ENCODE results near the gene PLCG2. TPM values are rescaled to one million over a fixed set of nuclear protein-coding genes. Genes with fewer than 3 reads are reported as not detected.

The PLCG2 gene
- total and polyA plus RNA-seq, 9 donors = 3.3 to 16.4 (median 5.6) TPM

DNA sequence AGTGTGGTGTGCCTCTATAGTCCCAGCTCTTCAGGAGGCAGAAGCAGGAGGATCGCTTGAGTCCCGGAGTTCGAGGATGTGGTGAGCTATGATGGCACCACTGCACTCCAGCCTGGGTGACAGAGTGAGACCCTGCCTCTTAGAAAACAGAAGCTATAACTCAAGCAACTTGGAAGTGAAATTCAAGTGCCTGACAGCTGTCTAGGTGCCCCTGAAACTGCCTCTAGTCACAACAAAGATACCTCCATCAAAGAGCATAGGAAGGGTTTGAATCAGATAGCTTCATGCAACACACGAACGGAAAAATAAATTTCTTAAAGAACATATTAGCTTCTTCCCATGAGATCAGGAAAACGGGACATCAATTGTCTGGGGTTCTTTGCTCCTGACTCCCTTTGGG lies 860 bp upstream of the PLCG2 start:
- WGBS, 3 donors = 70 to 79% (median 78%) methylated on average over 6 of the region's 6 CpGs
- Histone ChIP-seq H3K4me3 (no peak overlapping the region), H3K4me1 (ENCODE audit: insufficient read depth) (peaks cover 6% of the 10 kb centered on the region), H3K9me3 (no peaks in the 10 kb centered on the region), H3K27me3 (no peaks in the 10 kb centered on the region), H3K27ac (no peak overlapping the region), H3K36me3 (no peaks in the 10 kb centered on the region)
- no peak for DNase-seq
- TF ChIP-seq POLR2A (IDR thresholded peaks at IDR 0.05) (no peak), EP300 (IDR thresholded peaks at IDR 0.05) (no peak)
- TF ChIP-seq, protein P1, sequence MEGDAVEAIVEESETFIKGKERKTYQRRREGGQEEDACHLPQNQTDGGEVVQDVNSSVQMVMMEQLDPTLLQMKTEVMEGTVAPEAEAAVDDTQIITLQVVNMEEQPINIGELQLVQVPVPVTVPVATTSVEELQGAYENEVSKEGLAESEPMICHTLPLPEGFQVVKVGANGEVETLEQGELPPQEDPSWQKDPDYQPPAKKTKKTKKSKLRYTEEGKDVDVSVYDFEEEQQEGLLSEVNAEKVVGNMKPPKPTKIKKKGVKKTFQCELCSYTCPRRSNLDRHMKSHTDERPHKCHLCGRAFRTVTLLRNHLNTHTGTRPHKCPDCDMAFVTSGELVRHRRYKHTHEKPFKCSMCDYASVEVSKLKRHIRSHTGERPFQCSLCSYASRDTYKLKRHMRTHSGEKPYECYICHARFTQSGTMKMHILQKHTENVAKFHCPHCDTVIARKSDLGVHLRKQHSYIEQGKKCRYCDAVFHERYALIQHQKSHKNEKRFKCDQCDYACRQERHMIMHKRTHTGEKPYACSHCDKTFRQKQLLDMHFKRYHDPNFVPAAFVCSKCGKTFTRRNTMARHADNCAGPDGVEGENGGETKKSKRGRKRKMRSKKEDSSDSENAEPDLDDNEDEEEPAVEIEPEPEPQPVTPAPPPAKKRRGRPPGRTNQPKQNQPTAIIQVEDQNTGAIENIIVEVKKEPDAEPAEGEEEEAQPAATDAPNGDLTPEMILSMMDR (IDR thresholded peaks at IDR 0.05) = no peak
- intact Hi-C loops (cut with DNase I) = no loop called here

DNA sequence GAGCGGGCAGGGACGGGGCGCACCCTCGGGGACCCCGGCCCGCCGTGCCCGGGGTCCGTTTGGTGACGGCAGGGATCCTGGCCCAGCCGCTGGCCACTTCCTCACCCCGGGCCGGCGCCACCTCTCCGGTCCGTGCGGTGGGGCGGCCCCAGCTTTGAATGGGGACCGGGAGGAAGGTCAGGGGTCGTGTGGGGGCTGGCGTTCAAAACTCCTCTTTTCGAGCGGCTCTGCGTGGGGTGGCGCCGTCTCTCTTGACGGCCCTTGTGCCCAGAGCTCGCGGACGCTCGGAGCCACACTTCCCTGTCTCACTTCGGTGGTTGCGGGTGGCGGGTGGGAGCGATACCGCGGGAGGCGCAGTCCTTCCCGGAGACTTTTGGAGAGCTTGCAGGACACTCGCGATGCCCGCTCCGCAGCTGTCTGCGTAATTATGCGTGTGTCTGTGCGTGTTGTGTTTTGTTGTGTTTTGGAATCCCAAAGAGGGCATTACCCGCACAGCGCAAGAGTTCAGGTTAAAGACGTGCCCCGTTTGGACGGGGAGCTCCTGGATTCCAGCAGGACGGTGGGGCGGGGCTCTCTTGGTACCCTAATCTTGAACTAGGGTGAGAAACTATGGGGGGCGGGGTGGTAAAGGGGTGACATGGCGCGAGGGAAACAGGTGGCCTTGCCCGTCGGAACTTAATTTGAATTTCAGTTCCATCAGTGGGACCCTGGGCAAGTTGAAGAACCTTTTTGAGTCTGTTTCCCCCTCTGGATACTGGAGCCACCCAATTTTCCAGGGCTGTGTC lies 637 bp downstream of the PLCG2 start:
- no peak for DNase-seq
- intact Hi-C loops (cut with DNase I) = no loop called here
- no peaks in the 10 kb centered on the region for H3K27me3 ChIP-seq
- no peak overlapping the region for H3K27ac ChIP-seq
- no peak for TF ChIP-seq EP300 (IDR thresholded peaks at IDR 0.05)
- TF ChIP-seq, protein P1 (IDR thresholded peaks at IDR 0.05) = no peak
- TF ChIP-seq POLR2A (IDR thresholded peaks at IDR 0.05) = no peak
- WGBS, 3 donors = 2 to 7% (median 3%) methylated on average over 35 to 58 of the region's 58 CpGs
- no peaks in the 10 kb centered on the region for H3K9me3 ChIP-seq
- peaks cover 6% of the 10 kb centered on the region for H3K4me1 ChIP-seq (ENCODE audit: insufficient read depth)
- no peaks in the 10 kb centered on the region for H3K36me3 ChIP-seq
- peak overlapping the region; percentile 43 for H3K4me3 ChIP-seq

DNA sequence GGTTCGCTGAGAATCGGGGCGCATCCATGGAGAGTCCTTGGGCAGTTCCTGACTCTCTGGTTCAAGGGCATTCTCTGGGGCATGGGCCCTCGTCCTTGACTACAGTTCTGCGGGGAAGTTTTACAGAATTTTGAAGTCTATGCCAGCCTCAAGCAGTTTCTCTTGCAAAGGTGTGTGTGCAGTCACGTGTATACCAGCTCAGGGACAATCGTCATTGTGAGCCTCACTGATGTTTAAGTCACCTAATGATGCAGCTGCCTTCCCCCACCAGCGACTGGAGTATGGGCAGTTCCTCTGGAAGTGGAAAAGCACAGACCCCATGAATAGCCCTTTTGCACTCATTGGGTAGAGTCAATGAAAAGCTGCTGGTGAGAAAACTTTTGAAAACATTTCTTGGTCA lies 1.3 kb downstream of the PLCG2 start:
- Histone ChIP-seq H3K4me3 (no peak overlapping the region), H3K27ac (no peak overlapping the region), H3K9me3 (no peaks in the 10 kb centered on the region), H3K36me3 (no peaks in the 10 kb centered on the region), H3K4me1 (ENCODE audit: insufficient read depth) (peaks cover 6% of the 10 kb centered on the region), H3K27me3 (no peaks in the 10 kb centered on the region)
- intact Hi-C loops (cut with DNase I) = no loop called here
- 64 to 71% (median 65%) methylated on average over 8 of the region's 8 CpGs for WGBS, 3 donors
- DNase-seq = no peak
- TF ChIP-seq EP300 (IDR thresholded peaks at IDR 0.05) = no peak
- TF ChIP-seq, protein P1 (IDR thresholded peaks at IDR 0.05) = no peak
- TF ChIP-seq POLR2A (IDR thresholded peaks at IDR 0.05) = no peak

DNA sequence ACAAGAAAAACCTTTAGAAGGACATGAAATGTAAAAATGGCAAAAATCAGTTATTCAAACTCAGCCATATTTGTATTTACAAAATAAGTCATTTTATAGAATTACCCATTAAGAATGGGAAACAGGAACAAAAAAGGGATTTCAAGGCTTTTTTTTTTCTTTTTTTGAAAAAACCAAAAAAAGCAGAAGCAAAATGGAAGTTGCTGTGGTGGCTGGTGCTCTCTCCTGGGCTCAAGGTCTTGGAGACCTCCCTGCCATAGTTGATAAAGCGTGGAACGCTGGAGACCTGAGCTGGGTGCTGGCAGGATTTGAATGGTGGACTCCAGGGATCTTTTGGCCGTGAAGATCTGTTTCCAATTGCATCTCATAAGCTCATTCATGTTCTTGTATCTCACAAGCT lies 3.1 kb downstream of the PLCG2 start:
- no peak for TF ChIP-seq POLR2A (IDR thresholded peaks at IDR 0.05)
- no peak for TF ChIP-seq EP300 (IDR thresholded peaks at IDR 0.05)
- TF ChIP-seq, protein P1 (IDR thresholded peaks at IDR 0.05) = no peak
- Histone ChIP-seq H3K27me3 (no peaks in the 10 kb centered on the region), H3K4me3 (no peak overlapping the region), H3K9me3 (no peaks in the 10 kb centered on the region), H3K36me3 (no peaks in the 10 kb centered on the region), H3K4me1 (ENCODE audit: insufficient read depth) (peaks cover 6% of the 10 kb centered on the region), H3K27ac (no peak overlapping the region)
- no peak for DNase-seq
- intact Hi-C loops (cut with DNase I) = no loop called here
- WGBS, 3 donors = 75 to 82% (median 79%) methylated on average over 3 of the region's 3 CpGs

Measured in ovary (tissue), 9 donors.